ENCODE measurements around the gene ENTREP3.

- no peak for TF ChIP-seq CTCF (IDR thresholded peaks at IDR 0.05)
- TF ChIP-seq POLR2AphosphoS5 (IDR thresholded peaks at IDR 0.05): no peak
- TF ChIP-seq POLR2A (IDR thresholded peaks at IDR 0.05): no peak
Observed at GRCh38 chr1:155268630-155269029, 13.3 kb upstream of the ENTREP3 start.
